ENCODE results near the gene ABCC2.

DNA sequence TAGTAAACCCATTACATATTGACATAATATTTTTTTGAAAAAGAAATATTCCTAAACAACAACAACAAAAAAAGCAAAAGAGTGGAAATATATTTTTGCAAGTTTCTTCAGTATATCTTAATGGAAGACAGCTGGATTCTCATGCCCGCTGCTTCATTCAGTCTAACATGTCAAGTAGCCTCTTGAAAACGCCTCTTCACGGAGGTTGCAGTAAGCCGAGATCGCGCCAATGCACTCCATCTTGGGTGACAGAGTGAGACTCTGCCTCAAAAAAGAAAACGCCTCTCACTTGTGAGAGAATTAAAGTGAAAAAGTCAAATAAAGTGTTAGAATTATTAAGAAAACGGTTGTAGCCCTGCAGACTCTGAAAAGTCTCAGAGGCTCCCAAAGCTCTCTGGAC, 49.1 kb upstream of the ABCC2 start:
- TF ChIP-seq, protein P1, sequence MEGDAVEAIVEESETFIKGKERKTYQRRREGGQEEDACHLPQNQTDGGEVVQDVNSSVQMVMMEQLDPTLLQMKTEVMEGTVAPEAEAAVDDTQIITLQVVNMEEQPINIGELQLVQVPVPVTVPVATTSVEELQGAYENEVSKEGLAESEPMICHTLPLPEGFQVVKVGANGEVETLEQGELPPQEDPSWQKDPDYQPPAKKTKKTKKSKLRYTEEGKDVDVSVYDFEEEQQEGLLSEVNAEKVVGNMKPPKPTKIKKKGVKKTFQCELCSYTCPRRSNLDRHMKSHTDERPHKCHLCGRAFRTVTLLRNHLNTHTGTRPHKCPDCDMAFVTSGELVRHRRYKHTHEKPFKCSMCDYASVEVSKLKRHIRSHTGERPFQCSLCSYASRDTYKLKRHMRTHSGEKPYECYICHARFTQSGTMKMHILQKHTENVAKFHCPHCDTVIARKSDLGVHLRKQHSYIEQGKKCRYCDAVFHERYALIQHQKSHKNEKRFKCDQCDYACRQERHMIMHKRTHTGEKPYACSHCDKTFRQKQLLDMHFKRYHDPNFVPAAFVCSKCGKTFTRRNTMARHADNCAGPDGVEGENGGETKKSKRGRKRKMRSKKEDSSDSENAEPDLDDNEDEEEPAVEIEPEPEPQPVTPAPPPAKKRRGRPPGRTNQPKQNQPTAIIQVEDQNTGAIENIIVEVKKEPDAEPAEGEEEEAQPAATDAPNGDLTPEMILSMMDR (IDR thresholded peaks at IDR 0.05; ENCODE audit: borderline replicate concordance, extremely low read depth, low read length, poor library complexity, severe bottlenecking), result no peak
- no peak for TF ChIP-seq EZH2 (IDR thresholded peaks at IDR 0.05; ENCODE audit: borderline replicate concordance, low read depth, low read length, severe bottlenecking)
